ENCODE data around the gene EYA2.

DNA sequence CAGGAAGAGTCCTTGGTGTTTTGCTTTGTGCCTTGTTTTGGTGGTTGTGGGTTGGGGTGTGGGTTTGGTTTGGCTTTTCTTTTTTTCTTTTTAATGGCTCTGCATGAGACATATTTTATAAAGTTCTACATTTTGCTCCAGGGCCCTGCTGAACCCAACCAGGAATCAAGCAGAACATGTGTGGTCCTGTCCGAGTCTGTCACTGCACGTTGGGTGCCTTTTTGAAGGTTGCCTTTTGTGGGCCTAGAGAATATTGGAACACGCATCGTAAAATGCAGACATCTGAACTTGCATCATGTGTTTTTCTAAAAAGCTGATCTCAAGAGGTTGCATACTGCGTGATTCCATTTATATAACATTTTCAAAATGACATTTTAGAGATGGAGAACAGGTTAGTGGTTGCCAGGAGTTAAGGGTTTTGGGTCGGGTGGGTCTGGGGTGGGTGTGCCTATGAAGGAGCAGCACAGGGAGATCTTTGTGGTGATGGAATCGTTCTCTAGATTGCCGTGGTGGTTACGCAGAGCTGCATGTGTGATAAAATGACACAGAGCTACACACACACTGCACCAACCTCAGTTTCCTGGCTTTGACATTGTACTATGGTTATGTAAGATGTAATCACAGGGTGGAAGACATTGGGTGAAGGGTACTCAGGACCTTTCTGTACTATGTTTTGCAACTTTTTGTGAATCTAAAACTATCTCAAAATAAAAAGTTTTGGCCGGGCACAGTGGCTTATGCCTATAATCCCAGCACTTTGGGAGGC is 80.2 kb downstream of the EYA2 start:
- TF ChIP-seq CTCF (IDR thresholded peaks at IDR 0.05) (no peak), POLR2A (IDR thresholded peaks at IDR 0.05) (no peak)

Data from prostate gland (tissue), 2 donors.